GM12878 (cell line): ENCODE measurements around the gene STK39. TPM values are rescaled to one million over a fixed set of nuclear protein-coding genes. Genes with fewer than 3 reads are reported as not detected.

Experiments used
- IRF4 ChIP-seq: IDR thresholded peaks from 2 replicates; pipeline ENCODE4 v1.6.1; 2011; ENCODE audit warnings: low read depth, low read length
- TCF12 ChIP-seq: IDR thresholded peaks from 2 replicates; pipeline ENCODE4 v1.6.1; 2011; ENCODE audit warnings: low read depth, mild to moderate bottlenecking, low read length
- ZNF384 ChIP-seq: IDR thresholded peaks from 2 replicates; pipeline ENCODE4 v1.6.1; 2012; ENCODE audit warnings: low read depth, mild to moderate bottlenecking, low read length, improper control_type of control experiment, borderline replicate concordance
- polyA plus RNA-seq, 11 experiments: library from polyadenylated mRNA; depleted of rRNA in 4 of 11; unstranded in 6 of 11; stranded (reverse) in 5 of 11; fragments of >200 nt; fragmentation: Nextera tagmentation in 4 of 11; fragmentation: Illumina TruSeq in 1 of 11; extraction: Ambion mirVana in 4 of 11; extraction: Trizol in 1 of 11; gene quantifications; 1 replicate in 1 of 11; 2 replicates in 10 of 11; pipeline versions ENCODE4 v1.2.1 to v1.2.3, GENCODE V29; 2011 to 2016; ENCODE audit warnings: inconsistent platforms in 2 of 11, missing spikeins in 2 of 11, low read depth in 1 of 11
- total RNA-seq, 4 experiments: library from RNA; depleted of rRNA in 3 of 4; stranded (reverse); fragments of >200 nt in 3 of 4; fragmentation: Illumina TruSeq in 1 of 4; extraction: Trizol in 1 of 4; gene quantifications; 2 replicates each; pipeline versions ENCODE4 v1.2.1 to v1.2.3, GENCODE V29; 2013 to 2021
- TF ChIP-seq, protein P1 (sequence below): IDR thresholded peaks from 2 replicates; pipeline ENCODE4 v1.6.1; 2012; ENCODE audit warnings: low read depth, low read length, improper control_type of control experiment
- TF ChIP-seq, protein P2 (sequence below): fragments of 150-350 bp; IDR thresholded peaks from 2 replicates; pipeline ENCODE4 v1.6.1; 2016; ENCODE audit warnings: low read depth, low read length
- TF ChIP-seq, protein P3 (sequence below): fragments of 450-650 bp; formaldehyde crosslinking; IDR thresholded peaks from 2 replicates; pipeline ENCODE4 v1.4.0; 2020; ENCODE audit warnings: mild to moderate bottlenecking, moderate library complexity
- TF ChIP-seq, protein P4 (sequence below): fragments of 450-650 bp; IDR thresholded peaks from 2 replicates; pipeline ENCODE4 v1.6.1; 2017; ENCODE audit warnings: mild to moderate bottlenecking, moderate library complexity

Gene STK39
- total and polyA plus RNA-seq, 10 of the 15 experiments (the other 5 are each of a cell fraction or from before 2014, with no cell fraction given), result 0.03 to 0.21 (median 0.07) TPM; not detected in 5

DNA sequence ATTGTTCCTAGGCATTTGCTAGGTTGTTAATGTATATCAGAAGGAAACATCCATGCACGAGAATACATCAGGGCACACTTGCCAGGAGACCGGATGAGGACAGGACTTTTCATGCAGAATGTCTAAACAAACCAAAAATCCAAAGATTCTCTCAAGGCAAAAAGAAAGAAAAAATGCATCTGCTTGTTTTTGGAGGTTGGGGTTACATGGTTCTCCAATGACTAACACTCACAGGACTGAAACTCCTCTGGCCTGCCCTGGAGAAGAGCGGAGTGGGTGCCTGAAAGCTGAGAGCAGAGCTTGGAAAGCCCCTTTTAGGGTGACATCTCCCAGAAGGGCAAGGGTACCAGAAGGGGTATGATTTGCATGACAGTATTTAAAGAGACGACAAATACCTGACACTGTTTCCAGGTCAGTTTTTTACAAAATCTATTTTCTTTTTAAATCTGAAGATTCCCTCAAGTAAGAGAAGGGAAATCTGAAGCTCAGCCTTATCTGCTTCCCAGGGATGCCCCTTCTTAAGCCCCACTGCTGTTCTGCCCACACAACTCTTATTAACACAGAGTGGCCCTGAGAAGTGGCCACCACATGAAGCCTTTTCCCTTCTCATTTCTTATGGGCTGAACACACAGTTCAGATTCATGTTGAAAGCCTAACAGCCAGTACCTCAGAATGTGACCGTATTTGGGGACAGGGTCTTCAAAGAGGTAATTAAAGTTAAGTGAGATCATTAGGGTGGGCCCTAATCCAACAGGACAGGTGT lies 216.4 kb downstream of the STK39 start (continued):
- TF ChIP-seq, protein P1, sequence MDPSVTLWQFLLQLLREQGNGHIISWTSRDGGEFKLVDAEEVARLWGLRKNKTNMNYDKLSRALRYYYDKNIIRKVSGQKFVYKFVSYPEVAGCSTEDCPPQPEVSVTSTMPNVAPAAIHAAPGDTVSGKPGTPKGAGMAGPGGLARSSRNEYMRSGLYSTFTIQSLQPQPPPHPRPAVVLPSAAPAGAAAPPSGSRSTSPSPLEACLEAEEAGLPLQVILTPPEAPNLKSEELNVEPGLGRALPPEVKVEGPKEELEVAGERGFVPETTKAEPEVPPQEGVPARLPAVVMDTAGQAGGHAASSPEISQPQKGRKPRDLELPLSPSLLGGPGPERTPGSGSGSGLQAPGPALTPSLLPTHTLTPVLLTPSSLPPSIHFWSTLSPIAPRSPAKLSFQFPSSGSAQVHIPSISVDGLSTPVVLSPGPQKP, result no peak
- TF ChIP-seq, protein P2, sequence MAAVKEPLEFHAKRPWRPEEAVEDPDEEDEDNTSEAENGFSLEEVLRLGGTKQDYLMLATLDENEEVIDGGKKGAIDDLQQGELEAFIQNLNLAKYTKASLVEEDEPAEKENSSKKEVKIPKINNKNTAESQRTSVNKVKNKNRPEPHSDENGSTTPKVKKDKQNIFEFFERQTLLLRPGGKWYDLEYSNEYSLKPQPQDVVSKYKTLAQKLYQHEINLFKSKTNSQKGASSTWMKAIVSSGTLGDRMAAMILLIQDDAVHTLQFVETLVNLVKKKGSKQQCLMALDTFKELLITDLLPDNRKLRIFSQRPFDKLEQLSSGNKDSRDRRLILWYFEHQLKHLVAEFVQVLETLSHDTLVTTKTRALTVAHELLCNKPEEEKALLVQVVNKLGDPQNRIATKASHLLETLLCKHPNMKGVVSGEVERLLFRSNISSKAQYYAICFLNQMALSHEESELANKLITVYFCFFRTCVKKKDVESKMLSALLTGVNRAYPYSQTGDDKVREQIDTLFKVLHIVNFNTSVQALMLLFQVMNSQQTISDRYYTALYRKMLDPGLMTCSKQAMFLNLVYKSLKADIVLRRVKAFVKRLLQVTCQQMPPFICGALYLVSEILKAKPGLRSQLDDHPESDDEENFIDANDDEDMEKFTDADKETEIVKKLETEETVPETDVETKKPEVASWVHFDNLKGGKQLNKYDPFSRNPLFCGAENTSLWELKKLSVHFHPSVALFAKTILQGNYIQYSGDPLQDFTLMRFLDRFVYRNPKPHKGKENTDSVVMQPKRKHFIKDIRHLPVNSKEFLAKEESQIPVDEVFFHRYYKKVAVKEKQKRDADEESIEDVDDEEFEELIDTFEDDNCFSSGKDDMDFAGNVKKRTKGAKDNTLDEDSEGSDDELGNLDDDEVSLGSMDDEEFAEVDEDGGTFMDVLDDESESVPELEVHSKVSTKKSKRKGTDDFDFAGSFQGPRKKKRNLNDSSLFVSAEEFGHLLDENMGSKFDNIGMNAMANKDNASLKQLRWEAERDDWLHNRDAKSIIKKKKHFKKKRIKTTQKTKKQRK, result no peak
- TF ChIP-seq IRF4, result no peak
- no peak for TF ChIP-seq ZNF384
- TF ChIP-seq, protein P3, sequence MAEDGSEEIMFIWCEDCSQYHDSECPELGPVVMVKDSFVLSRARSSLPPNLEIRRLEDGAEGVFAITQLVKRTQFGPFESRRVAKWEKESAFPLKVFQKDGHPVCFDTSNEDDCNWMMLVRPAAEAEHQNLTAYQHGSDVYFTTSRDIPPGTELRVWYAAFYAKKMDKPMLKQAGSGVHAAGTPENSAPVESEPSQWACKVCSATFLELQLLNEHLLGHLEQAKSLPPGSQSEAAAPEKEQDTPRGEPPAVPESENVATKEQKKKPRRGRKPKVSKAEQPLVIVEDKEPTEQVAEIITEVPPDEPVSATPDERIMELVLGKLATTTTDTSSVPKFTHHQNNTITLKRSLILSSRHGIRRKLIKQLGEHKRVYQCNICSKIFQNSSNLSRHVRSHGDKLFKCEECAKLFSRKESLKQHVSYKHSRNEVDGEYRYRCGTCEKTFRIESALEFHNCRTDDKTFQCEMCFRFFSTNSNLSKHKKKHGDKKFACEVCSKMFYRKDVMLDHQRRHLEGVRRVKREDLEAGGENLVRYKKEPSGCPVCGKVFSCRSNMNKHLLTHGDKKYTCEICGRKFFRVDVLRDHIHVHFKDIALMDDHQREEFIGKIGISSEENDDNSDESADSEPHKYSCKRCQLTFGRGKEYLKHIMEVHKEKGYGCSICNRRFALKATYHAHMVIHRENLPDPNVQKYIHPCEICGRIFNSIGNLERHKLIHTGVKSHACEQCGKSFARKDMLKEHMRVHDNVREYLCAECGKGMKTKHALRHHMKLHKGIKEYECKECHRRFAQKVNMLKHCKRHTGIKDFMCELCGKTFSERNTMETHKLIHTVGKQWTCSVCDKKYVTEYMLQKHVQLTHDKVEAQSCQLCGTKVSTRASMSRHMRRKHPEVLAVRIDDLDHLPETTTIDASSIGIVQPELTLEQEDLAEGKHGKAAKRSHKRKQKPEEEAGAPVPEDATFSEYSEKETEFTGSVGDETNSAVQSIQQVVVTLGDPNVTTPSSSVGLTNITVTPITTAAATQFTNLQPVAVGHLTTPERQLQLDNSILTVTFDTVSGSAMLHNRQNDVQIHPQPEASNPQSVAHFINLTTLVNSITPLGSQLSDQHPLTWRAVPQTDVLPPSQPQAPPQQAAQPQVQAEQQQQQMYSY, result no peak
- no peak for TF ChIP-seq TCF12
- TF ChIP-seq, protein P4, sequence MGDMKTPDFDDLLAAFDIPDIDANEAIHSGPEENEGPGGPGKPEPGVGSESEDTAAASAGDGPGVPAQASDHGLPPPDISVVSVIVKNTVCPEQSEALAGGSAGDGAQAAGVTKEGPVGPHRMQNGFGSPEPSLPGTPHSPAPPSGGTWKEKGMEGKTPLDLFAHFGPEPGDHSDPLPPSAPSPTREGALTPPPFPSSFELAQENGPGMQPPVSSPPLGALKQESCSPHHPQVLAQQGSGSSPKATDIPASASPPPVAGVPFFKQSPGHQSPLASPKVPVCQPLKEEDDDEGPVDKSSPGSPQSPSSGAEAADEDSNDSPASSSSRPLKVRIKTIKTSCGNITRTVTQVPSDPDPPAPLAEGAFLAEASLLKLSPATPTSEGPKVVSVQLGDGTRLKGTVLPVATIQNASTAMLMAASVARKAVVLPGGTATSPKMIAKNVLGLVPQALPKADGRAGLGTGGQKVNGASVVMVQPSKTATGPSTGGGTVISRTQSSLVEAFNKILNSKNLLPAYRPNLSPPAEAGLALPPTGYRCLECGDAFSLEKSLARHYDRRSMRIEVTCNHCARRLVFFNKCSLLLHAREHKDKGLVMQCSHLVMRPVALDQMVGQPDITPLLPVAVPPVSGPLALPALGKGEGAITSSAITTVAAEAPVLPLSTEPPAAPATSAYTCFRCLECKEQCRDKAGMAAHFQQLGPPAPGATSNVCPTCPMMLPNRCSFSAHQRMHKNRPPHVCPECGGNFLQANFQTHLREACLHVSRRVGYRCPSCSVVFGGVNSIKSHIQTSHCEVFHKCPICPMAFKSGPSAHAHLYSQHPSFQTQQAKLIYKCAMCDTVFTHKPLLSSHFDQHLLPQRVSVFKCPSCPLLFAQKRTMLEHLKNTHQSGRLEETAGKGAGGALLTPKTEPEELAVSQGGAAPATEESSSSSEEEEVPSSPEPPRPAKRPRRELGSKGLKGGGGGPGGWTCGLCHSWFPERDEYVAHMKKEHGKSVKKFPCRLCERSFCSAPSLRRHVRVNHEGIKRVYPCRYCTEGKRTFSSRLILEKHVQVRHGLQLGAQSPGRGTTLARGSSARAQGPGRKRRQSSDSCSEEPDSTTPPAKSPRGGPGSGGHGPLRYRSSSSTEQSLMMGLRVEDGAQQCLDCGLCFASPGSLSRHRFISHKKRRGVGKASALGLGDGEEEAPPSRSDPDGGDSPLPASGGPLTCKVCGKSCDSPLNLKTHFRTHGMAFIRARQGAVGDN, result no peak
